CD4-positive, CD25-positive, alpha-beta regulatory T cell (primary cell): ENCODE measurements around the gene KCND3. TPM values are rescaled to one million over a fixed set of nuclear protein-coding genes. Genes with fewer than 3 reads are reported as not detected.
"Not testable (repeated sequence)": the region's sequence is repeated elsewhere in the genome, so short reads cannot be mapped to it uniquely, and the experiment has no call there.

ENCODE experiments used
- ATAC-seq, 2 donors: fragments of 150-1000 bp; cut with Tn5 transposase; one replicate each; pipeline ENCODE4 v1.10.0; 2021; ENCODE audit warnings: low read depth in 2 of 2, moderate number of reproducible peaks in 2 of 2, moderate library complexity in 1 of 2
- DNase-seq, 3 donors: peaks; one replicate each; pipeline versions ENCODE4 v3.0.0 to v3.0.0-alpha.2; 2012 to 2022; ENCODE audit warnings: mixed read lengths in 1 of 3
- H3K27ac ChIP-seq: one replicate; pipeline ENCODE4 v1.7.0; 2013; ENCODE audit warnings: mild to moderate bottlenecking, low read length; ENCODE audit not compliant: insufficient read depth, poor library complexity, severe bottlenecking
- H3K27me3 ChIP-seq: one replicate; pipeline ENCODE4 v1.7.0; 2013; ENCODE audit warnings: low read length; ENCODE audit not compliant: control insufficient read depth, insufficient read depth
- H3K36me3 ChIP-seq: one replicate; pipeline ENCODE4 v1.7.0; 2013; ENCODE audit warnings: mild to moderate bottlenecking, low read length, moderate library complexity; ENCODE audit not compliant: control insufficient read depth, insufficient read depth
- H3K4me1 ChIP-seq: 2 replicates; pipeline ENCODE4 v1.7.0; 2013; ENCODE audit warnings: mild to moderate bottlenecking, low read length; ENCODE audit not compliant: insufficient read depth, control insufficient read depth, poor library complexity, severe bottlenecking
- H3K4me3 ChIP-seq: one replicate; pipeline ENCODE4 v1.7.0; 2013; ENCODE audit warnings: low read depth, mild to moderate bottlenecking, low read length, moderate library complexity
- H3K9me3 ChIP-seq, 2 experiments: 1 replicate in 1 of 2; 2 replicates in 1 of 2; pipeline ENCODE4 v1.7.0; 2013; ENCODE audit warnings: low read length in 2 of 2, mild to moderate bottlenecking in 1 of 2, moderate library complexity in 1 of 2; ENCODE audit not compliant: control insufficient read depth in 2 of 2
- H3K27ac Mint-ChIP-seq, 3 donors: one replicate each; pipeline ENCODE4 v1.8.0; 2020 to 2022; ENCODE audit warnings: mild to moderate bottlenecking in 3 of 3, mixed read lengths in 3 of 3, moderate library complexity in 2 of 3
- H3K27me3 Mint-ChIP-seq: one replicate; pipeline ENCODE4 v1.8.0; 2022; ENCODE audit warnings: mild to moderate bottlenecking, mixed read lengths
- H3K36me3 Mint-ChIP-seq: one replicate; pipeline ENCODE4 v1.8.0; 2020; ENCODE audit warnings: mixed read lengths
- H3K4me1 Mint-ChIP-seq, 4 donors: one replicate each; pipeline ENCODE4 v1.8.0; 2020 to 2022; ENCODE audit warnings: mixed read lengths in 4 of 4, mild to moderate bottlenecking in 1 of 4
- H3K4me3 Mint-ChIP-seq, 4 donors: one replicate each; pipeline ENCODE4 v1.8.0; 2020 to 2022; ENCODE audit warnings: mild to moderate bottlenecking in 4 of 4, mixed read lengths in 4 of 4, moderate library complexity in 3 of 4
- H3K9me3 Mint-ChIP-seq, 7 donors: one replicate each; pipeline ENCODE4 v1.8.0; 2020 to 2022; ENCODE audit warnings: mixed read lengths in 7 of 7, mild to moderate bottlenecking in 3 of 7, moderate library complexity in 2 of 7
- polyA plus RNA-seq, 4 donors: library from polyadenylated mRNA; unstranded; fragments of 300-500 nt; fragmentation: Illumina TruSeq; gene quantifications; one replicate each; pipeline ENCODE4 v1.2.3, GENCODE V29; 2021
- total RNA-seq: library from RNA; stranded (reverse); gene quantifications from one replicate; pipeline ENCODE4 v1.2.3, GENCODE V29; 2022

Gene KCND3
- total and polyA plus RNA-seq, 5 donors from 2014 or later, result 0.02 to 0.10 (median 0.07) TPM; not detected in 2

DNA sequence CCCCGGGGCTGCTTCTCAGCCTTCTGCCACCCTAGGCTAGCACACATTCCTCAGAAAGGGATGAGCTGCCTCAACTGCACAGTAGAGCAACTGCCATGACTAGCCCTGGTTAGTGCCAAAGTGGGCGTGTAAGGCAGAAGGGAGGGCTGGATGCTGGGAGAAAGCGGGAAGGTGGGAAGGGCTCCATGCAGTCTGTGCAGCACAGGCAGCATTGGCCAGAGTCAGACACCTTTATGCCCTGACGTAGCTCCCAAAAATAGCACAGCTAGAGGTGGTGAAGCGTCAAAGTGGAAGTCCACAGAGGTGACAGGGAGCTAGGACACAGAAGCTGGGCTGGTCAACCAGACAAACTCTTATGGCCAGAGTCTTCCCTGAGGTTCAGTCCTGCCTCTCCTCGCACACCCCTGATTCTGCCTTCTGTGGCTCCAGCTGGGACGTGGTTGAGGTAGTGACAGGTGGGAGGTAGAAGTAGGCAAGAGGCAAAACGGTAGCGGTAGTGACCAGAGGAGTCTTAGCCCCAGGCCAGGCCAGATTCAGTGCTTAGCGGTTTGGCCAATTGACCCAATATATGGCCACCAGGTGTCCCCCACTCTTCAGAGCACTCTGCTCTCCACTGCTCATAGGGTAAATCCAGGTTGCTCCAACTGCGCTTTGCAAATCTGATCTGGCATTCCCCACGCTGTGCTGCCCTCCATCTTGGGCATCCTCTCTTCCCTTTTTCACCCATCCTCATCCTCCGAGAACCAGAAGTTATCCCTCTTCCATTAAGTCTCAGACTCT, 188.2 kb downstream of the KCND3 start:
- Mint-ChIP-seq H3K4me3 (no peak overlapping the region), H3K9me3 (peaks cover 0 to 3% (median 0%) of the 10 kb centered on the region in 7 donors), H3K36me3 (no peaks in the 10 kb centered on the region), H3K27ac (no peak overlapping the region), H3K4me1 (no peaks in the 10 kb centered on the region), H3K27me3 (peaks cover 8% of the 10 kb centered on the region)
- no peak overlapping the region for H3K4me3 ChIP-seq
- H3K27ac ChIP-seq, result no peak overlapping the region
- no peaks in the 10 kb centered on the region for H3K9me3 ChIP-seq
- H3K4me1 ChIP-seq, result no peaks in the 10 kb centered on the region
- H3K36me3 ChIP-seq, result no peaks in the 10 kb centered on the region
- H3K27me3 ChIP-seq, result peaks cover 2% of the 10 kb centered on the region
- ATAC-seq (no peak), DNase-seq (no peak)

DNA sequence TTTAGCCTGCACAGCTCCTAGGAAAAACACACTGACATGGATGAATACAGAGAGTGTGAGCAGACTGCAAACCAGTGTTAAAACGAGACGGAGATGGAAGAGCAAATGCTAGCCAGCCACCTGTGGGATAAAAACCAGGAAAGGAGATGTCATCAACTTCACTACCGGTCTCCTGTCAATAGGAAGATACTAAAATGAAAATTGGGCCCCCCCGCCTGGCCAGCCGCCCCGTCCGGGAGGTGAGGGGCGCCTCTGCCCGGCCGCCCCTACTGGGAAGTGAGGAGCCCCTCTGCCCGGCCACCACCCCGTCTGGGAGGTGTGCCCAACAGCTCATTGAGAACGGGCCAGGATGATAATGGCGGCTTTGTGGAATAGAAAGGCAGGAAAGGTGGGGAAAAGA, 189.7 kb downstream of the KCND3 start:
- not testable (repeated sequence) for H3K4me3 ChIP-seq, H3K27me3 ChIP-seq, H3K9me3 Mint-ChIP-seq, ATAC-seq, DNase-seq, H3K9me3 ChIP-seq, H3K36me3 ChIP-seq, H3K36me3 Mint-ChIP-seq, H3K27ac Mint-ChIP-seq, H3K4me1 Mint-ChIP-seq, H3K4me3 Mint-ChIP-seq, H3K27me3 Mint-ChIP-seq, H3K4me1 ChIP-seq, H3K27ac ChIP-seq

- Mint-ChIP-seq H3K4me3 (no peak overlapping the region), H3K27me3 (peaks cover 20% of the 10 kb centered on the region), H3K36me3 (no peaks in the 10 kb centered on the region), H3K4me1 (no peaks in the 10 kb centered on the region), H3K27ac (no peak overlapping the region), H3K9me3 (peaks cover 0 to 2% (median 0%) of the 10 kb centered on the region in 7 donors)
- Histone ChIP-seq H3K27ac (no peak overlapping the region), H3K4me1 (no peaks in the 10 kb centered on the region), H3K36me3 (no peaks in the 10 kb centered on the region), H3K4me3 (no peak overlapping the region), H3K9me3 (no peaks in the 10 kb centered on the region), H3K27me3 (peaks cover 2% of the 10 kb centered on the region)
- ATAC-seq (no peak), DNase-seq (no peak)
Observed at GRCh38 chr1:111798580-111798979, 190.9 kb downstream of the KCND3 start.

- Mint-ChIP-seq H3K4me3 (no peak overlapping the region), H3K27me3 (peaks cover 25% of the 10 kb centered on the region), H3K27ac (no peak overlapping the region), H3K4me1 (peaks cover 0 to 2% (median 0%) of the 10 kb centered on the region in 4 donors), H3K9me3 (peaks cover 0 to 2% (median 0%) of the 10 kb centered on the region in 7 donors), H3K36me3 (no peaks in the 10 kb centered on the region)
- Histone ChIP-seq H3K4me3 (no peak overlapping the region), H3K27me3 (peaks cover 6% of the 10 kb centered on the region), H3K4me1 (no peaks in the 10 kb centered on the region), H3K9me3 (no peaks in the 10 kb centered on the region), H3K36me3 (no peaks in the 10 kb centered on the region), H3K27ac (no peak overlapping the region)
- no peak for DNase-seq
- ATAC-seq, result no peak
Observed at GRCh38 chr1:111795401-111795800, 194.1 kb downstream of the KCND3 start.

GRCh38 chr1:111793923-111794322, 195.5 kb downstream of the KCND3 start:
- Histone ChIP-seq H3K27me3 (peaks cover 6% of the 10 kb centered on the region), H3K36me3 (no peaks in the 10 kb centered on the region), H3K4me3 (no peak overlapping the region), H3K27ac (no peak overlapping the region), H3K9me3 (no peaks in the 10 kb centered on the region), H3K4me1 (no peaks in the 10 kb centered on the region)
- H3K27me3 Mint-ChIP-seq, result peaks cover 35% of the 10 kb centered on the region
- H3K9me3 Mint-ChIP-seq, result no peaks in the 10 kb centered on the region
- H3K36me3 Mint-ChIP-seq, result no peaks in the 10 kb centered on the region
- peaks cover 0 to 2% (median 0%) of the 10 kb centered on the region in 4 donors for H3K4me1 Mint-ChIP-seq
- DNase-seq (no peak), ATAC-seq (no peak)
- no peak overlapping the region for H3K4me3 Mint-ChIP-seq
- no peak overlapping the region for H3K27ac Mint-ChIP-seq

- Histone ChIP-seq H3K4me1 (no peaks in the 10 kb centered on the region), H3K27ac (no peak overlapping the region), H3K36me3 (no peaks in the 10 kb centered on the region), H3K9me3 (no peaks in the 10 kb centered on the region), H3K4me3 (no peak overlapping the region), H3K27me3 (peaks cover 6% of the 10 kb centered on the region)
- Mint-ChIP-seq H3K9me3 (no peaks in the 10 kb centered on the region), H3K27me3 (peaks cover 40% of the 10 kb centered on the region), H3K4me3 (no peak overlapping the region), H3K36me3 (no peaks in the 10 kb centered on the region), H3K27ac (no peak overlapping the region), H3K4me1 (peaks cover 0 to 2% (median 0%) of the 10 kb centered on the region in 4 donors)
- ATAC-seq (no peak), DNase-seq (no peak)
Observed at GRCh38 chr1:111792249-111792648, 197.2 kb downstream of the KCND3 start.

GRCh38 chr1:111791776-111792175, 197.7 kb downstream of the KCND3 start:
- no peak overlapping the region for H3K4me3 Mint-ChIP-seq
- H3K9me3 ChIP-seq, result no peaks in the 10 kb centered on the region
- no peak overlapping the region for H3K27ac Mint-ChIP-seq
- ATAC-seq (no peak), DNase-seq (no peak)
- no peaks in the 10 kb centered on the region for H3K36me3 Mint-ChIP-seq
- H3K27me3 ChIP-seq, result peaks cover 6% of the 10 kb centered on the region
- H3K27ac ChIP-seq, result no peak overlapping the region
- peaks cover 0 to 2% (median 0%) of the 10 kb centered on the region in 4 donors for H3K4me1 Mint-ChIP-seq
- no peak overlapping the region for H3K4me3 ChIP-seq
- H3K27me3 Mint-ChIP-seq, result peaks cover 40% of the 10 kb centered on the region
- no peaks in the 10 kb centered on the region for H3K9me3 Mint-ChIP-seq
- H3K36me3 ChIP-seq, result no peaks in the 10 kb centered on the region
- H3K4me1 ChIP-seq, result no peaks in the 10 kb centered on the region
